Hypothalamus (tissue), 51 donors: ENCODE measurements around the gene TMEM271.
"Not testable (repeated sequence)": the region's sequence is repeated elsewhere in the genome, so short reads cannot be mapped to it uniquely, and the experiment has no call there.

Source experiments
- DNase-seq, 51 donors: peaks; one replicate each; lab custom pipeline; 2025; lab: John Stamatoyannopoulos, UW

TMEM271 gene

DNA sequence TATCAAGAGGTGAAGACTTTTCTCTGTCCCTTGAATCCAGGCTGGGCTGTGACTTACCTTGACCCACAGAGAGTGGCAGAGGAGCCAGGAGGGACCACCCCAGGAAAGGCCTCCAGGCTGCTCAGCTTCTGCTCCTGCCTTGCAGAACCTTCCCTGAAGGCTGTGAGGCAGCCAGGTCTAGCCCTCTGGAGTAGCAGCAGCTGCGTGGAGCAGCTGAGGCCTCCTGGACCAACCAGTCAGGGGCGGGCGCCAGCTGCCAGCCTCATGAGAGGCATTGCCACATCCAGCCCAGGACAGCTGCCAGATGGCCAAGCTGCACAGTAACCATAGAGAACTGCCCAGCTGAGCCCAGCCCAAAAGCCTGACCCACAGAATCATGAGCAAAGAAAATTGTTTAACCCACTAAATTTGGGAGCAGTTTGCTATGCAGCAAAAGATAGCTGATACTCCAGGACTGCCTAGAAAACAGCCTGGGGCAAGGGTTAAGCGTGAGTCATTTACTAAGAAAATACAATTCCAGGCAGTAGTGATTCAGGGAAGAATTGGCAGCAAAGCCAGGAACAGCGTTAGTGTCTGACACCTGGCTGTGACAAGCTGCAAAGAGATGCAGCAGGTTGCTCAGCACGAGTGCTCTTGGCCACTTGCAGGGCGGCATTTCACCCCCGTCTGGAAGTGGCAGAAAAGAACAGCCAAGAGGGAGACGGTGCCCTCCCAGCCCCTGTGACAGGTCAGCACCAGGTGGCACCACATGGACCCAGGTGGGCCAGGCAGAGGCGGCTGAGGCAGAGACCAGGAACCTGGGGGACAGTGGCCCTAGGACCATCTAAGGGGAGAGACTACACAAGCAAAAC, 34.5 kb upstream of the TMEM271 start:
- DNase-seq, result peak in 5 of 51 donors; percentile 13 to 34 (median 17)

DNA sequence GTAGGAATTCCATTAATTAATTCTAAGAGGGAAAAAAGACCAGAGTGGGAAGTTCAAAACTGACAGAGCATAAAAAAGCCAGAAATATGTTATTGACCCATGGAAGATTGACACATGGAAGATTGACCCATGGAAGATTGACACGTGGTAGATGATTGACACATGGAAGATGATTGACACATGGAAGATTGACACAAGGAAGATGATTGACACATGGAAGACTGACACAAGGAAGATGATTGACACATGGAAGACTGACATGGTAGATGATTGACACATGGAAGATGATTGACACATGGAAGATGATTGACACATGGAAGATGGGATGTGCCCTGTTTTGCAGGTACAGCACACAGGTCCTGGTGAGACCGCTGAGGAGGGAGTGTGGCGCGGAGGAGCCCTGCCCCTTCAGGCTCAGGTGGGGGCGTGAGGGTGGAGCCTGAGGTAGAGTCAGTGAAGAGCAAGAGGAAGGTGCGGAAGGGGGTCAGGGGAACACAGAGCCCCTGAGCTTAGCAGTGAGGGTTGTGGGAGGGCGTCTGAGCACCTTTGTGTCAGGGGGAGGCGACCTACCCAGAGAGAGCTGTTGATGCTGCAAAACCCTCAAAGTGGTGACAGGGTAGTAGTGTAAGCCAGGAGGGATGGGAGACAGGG, 33.4 kb upstream of the TMEM271 start:
- DNase-seq, result no peak

DNA sequence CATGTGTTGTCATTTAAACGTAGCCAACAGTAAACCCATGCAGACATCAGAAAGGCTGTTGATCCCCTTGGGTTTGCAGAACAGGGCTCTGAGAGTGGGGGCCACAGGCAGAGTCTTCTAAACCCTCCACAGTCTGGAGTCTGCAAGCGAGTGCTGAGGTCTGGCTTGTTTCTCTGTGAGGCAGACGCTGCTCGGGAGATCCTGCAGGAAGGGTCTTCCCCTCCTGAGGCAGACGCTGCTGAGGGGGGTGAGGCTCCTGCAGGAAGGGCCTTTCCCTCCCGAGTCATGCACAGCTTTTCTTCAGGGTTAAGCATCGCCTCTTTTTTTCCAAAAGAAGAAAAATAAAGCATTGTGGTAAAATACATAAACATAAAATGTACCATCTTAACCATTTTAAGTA, 32.1 kb upstream of the TMEM271 start:
- DNase-seq, result no peak

DNA sequence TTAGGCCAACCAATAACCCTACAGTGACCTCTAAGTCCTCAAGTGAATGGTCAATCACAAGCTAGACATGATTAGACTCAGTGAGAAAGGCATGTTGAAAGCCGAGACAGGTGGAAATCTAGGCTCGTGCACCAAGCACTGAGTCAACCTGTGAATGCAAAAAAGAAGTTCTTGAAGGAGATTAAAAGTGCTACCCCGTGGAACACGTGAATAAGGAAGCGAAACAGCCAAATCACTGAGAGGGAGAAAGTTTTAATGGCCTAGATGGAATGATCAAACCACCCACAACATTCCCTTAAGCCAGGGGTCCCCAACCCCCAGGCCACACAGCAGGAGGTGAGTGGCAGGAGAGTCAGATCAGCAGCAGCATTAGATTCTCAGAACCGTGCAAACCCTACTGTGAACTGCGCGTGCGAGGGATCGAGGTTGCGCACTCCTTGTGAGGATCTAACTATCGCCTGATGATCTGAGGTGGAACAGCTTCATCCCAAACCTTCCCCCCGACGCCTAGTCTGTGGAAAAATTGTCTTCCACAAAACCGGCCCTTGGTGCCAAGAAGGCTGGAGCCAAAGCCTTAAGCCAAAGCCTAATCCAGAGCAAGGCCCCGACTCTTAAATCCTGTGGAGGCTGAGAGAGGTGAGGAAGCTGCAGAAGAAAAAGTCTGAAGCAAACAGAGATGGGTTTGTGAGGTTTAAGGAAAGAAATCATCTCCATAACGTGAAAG, 29.8 kb upstream of the TMEM271 start:
- no peak for DNase-seq

- DNase-seq, result no peak
Measured at GRCh38 chr4:604131-604530, 28.0 kb upstream of the TMEM271 start.

GRCh38 chr4:602559-602942, 26.5 kb upstream of the TMEM271 start:
- DNase-seq, result peak in 22 of 51 donors; percentile 16 to 71 (median 41)

GRCh38 chr4:601612-602558, 25.8 kb upstream of the TMEM271 start:
- DNase-seq, result no peak

DNA sequence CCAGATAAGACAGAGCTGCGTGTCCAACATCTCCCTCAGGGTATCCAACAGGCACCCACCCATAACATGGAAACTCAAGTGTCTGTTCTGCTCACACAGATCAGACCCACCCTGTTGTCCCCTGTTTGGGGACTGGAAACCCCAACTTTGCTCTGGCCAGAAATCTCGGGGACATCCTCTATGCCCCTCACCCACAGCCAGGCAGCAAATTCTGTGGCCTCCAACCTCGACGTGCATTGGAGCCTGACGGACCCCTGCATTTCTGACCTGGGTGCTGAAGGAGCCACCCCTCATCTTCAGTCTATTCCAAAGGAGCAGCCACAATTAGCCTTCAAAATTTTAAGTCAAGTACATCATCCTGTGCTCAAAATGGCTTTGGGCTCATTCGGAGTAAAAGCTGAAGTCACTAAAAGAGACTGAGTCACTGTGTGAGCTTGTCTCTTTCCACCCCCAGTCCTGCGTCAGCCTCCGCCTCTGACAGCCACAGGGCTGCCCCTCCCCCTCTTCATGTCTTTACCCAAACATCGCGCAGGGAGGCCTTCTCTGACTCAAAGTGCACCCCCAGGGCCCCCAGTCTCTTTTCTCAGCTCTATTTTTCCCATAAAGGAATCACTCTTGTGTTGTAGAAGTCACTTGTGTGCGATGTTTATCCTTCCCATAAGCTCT, 24.9 kb upstream of the TMEM271 start:
- DNase-seq, result peak in 3 of 51 donors; percentile 21 to 78 (median 64)

GRCh38 chr4:600166-600565, 24.1 kb upstream of the TMEM271 start:
- DNase-seq, result no peak

DNA sequence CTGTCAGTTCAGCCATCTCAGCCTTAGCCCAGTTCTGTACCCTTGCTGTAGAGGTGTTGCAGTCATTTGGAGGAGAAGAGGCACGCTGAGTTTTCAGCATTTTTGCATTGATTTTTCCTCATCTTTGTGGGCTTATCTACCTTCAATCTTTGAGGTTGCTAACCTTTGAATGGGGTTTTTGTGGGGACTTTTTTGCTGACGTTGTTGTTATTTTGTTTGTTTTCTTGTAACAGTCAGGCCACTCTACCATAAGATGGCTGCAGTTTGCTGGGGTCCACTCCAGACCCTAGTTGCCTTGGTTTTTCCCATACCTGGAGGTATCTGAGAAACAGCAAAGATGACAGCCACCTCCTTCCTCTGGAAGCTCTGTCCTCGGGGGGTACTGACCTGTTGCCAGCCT, 22.8 kb upstream of the TMEM271 start:
- DNase-seq, result no peak

- no peak for DNase-seq
Measured at GRCh38 chr4:592825-593520, 16.9 kb upstream of the TMEM271 start.

DNA sequence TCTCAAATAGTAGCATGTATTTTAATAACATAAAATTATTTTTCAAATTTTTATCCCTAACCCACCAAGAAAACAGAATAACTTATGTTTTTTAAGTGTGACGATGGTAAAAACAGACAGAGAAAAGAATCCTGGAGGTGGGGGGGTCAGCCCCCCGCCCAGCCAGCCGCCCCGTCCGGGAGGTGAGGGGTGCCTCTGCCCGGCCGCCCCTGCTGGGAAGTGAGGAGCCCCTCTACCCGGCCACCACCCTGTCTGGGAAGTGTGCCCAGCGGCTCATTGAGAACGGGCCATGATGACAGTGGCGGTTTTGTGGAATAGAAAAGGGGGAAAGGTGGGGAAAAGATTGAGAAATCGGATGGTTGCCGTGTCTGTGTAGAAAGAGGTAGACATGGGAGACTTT, 16.1 kb upstream of the TMEM271 start:
- not testable (repeated sequence) for DNase-seq

DNA sequence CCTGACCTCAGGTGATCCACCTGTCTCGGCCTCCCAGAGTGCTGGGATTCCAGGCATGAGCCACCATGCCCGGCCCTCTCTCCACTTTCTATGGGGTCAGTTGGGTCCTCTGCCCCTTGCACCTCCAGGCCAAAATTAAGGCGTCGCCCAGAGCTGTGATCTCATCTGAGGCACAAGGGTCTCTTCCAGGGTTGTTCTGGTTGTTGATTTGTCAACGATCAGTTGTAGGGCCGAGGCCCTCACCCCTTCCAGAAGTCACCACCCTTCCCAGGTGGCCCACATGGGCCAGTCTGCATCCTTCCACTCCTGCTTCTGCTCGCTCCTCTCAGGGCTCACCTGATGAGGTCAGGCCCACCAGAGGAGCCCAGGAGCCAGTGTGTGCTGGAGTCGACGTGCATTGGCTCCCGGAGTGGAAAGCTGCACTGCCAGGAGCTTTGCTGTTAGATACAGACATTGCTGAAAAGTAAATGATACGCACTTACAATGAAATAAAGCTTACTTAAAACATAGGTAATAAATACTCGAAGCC, 14.3 kb upstream of the TMEM271 start:
- DNase-seq, result no peak

DNA sequence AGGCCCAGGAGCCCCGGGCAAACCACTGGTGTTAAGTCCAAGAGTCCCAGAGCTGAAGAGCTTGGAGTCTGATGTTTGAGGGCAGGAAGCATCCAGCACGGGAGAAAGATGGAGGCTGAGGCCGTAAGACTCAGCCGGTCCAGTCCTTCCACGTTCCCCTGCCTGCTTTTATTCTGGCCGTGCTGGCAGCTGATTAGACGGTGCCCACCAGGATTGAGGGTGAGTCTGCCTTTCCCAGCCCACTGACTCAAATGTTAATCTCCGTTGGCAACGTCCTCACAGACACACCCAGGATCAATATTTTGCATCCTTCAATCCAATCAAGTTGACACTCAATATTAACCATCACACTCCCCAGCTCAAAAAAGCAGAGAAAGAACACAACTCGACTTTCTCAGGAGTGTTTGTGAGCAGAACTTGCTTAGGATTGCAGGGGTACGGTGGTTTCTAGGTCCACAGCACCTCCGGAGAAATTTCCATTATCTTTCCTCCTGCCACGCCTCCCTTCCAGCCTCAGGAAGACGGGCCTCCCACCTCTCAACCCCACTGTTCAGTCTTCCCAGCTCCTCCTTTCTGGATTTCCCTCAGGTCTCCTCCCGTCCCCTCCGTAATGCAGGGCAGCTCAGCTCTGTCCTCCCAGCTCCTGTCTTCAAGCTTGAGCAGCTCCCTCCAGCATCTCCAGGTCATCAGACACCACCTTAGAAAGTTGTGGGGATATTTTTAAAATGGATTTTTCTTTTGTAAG, 13.3 kb upstream of the TMEM271 start:
- no peak for DNase-seq

DNA sequence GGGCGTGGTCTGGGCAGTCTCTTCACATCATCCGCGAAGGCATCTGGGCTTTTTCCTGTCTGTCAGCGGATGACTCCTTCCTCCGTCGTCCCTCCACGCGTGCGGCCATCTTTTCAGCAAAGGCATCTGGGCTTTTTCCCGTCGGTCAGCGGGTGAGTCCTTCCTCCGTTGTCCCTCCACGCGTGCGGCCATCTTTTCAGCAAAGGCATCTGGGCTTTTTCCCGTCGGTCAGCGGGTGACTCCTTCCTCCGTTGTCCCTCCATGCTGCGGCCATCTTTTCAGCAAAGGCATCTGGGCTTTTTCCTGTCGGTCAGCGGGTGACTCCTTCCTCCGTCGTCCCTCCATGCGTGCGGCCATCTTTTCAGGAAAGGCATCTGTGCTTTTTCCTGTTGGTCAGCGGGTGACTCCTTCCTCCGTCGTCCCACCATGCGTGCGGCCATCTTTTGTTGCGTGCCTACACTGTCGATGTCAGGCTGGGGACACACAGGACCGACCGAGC, 12.3 kb upstream of the TMEM271 start:
- DNase-seq, result no peak

GRCh38 chr4:587671-588350, 11.7 kb upstream of the TMEM271 start:
- DNase-seq, result no peak

GRCh38 chr4:583820-584219, 7.7 kb upstream of the TMEM271 start:
- DNase-seq, result no peak
